IMR-90 (cell line): ENCODE data around the gene NNT. TPM values are rescaled to one million over a fixed set of nuclear protein-coding genes. Genes with fewer than 3 reads are reported as not detected.

Experiments used
- ATAC-seq: fragments of 200-7000 bp; cut with Tn5 transposase; 2 replicates; pipeline ENCODE4 v1.9.1; 2020; ENCODE audit warnings: low read depth, mild to moderate bottlenecking, moderate library complexity
- BruUV-seq: library from RNA; stranded (reverse); fragments of 400-500 nt; replicated peaks from 2 replicates; lab custom pipeline; 2021; lab: Mats Ljungman, UMichigan
- CTCF ChIA-PET: fragments of 300-600 bp; formaldehyde crosslinking; extraction: SDS; loops from one replicate; lab custom pipeline; 2021; ENCODE audit warnings: antibody characterized with exemption; lab: Yijun Ruan, JAX
- POLR2A ChIA-PET: fragments of 300-600 bp; sonication (Branson Sonifier 250); formaldehyde crosslinking; loops from one replicate; lab custom pipeline; 2022; ENCODE audit warnings: antibody characterized with exemption; ENCODE audit not compliant: unreplicated experiment; lab: Charles Lee
- DNase-seq: peaks from one replicate; pipeline ENCODE4 v3.0.0; 2013
- H2AFZ ChIP-seq: replicated peaks from 2 replicates; pipeline ENCODE3; 2013; ENCODE audit warnings: low read length, mild to moderate bottlenecking; ENCODE audit not compliant: poor library complexity
- H2AK5ac ChIP-seq: 2 replicates; pipeline ENCODE4 v1.6.1; 2013; ENCODE audit warnings: low read depth, low read length, inconsistent platforms
- H2AK9ac ChIP-seq: replicated peaks from 2 replicates; pipeline ENCODE3; 2013; ENCODE audit warnings: mild to moderate bottlenecking, low read depth, low read length, moderate library complexity; ENCODE audit not compliant: poor library complexity
- H2BK120ac ChIP-seq: 2 replicates; pipeline ENCODE4 v1.6.1; 2013; ENCODE audit warnings: low read depth, low read length, inconsistent platforms
- H2BK15ac ChIP-seq: 3 replicates; pipeline ENCODE4 v1.6.1; 2013; ENCODE audit warnings: low read depth, low read length, inconsistent platforms
- H2BK20ac ChIP-seq: 2 replicates; pipeline ENCODE4 v1.6.1; 2013; ENCODE audit warnings: low read depth, mild to moderate bottlenecking, inconsistent platforms, low read length, moderate library complexity
- H2BK5ac ChIP-seq: 2 replicates; pipeline ENCODE4 v1.6.1; 2013; ENCODE audit warnings: mild to moderate bottlenecking, low read depth, low read length, inconsistent platforms; ENCODE audit not compliant: poor library complexity, severe bottlenecking
- H3K14ac ChIP-seq: replicated peaks from 2 replicates; pipeline ENCODE4 v1.6.1; 2013; ENCODE audit warnings: low read depth, low read length, inconsistent platforms
- H3K18ac ChIP-seq: 2 replicates; pipeline ENCODE4 v1.6.1; 2013; ENCODE audit warnings: low read depth, low read length, control low read depth
- H3K23ac ChIP-seq: 2 replicates; pipeline ENCODE4 v1.6.1; 2013; ENCODE audit warnings: low read depth, low read length, inconsistent platforms
- H3K27ac ChIP-seq: 2 replicates; pipeline ENCODE4 v1.5.1; 2013; ENCODE audit warnings: mild to moderate bottlenecking, control low read depth, low read length; ENCODE audit not compliant: insufficient read depth
- H3K27me3 ChIP-seq: 2 replicates; pipeline ENCODE4 v1.6.1; 2013; ENCODE audit warnings: low read length; ENCODE audit not compliant: control insufficient read depth, insufficient read depth
- H3K36me3 ChIP-seq: 2 replicates; pipeline ENCODE4 v1.6.1; 2013; ENCODE audit warnings: low read length, mixed read lengths; ENCODE audit not compliant: control insufficient read depth, insufficient read depth
- H3K4ac ChIP-seq: 2 replicates; pipeline ENCODE4 v1.6.1; 2013; ENCODE audit warnings: low read depth, low read length, inconsistent platforms
- H3K4me1 ChIP-seq: 2 replicates; pipeline ENCODE4 v1.6.1; 2013; ENCODE audit warnings: low read length, mixed read lengths; ENCODE audit not compliant: control insufficient read depth, insufficient read depth
- H3K4me2 ChIP-seq: 2 replicates; pipeline ENCODE4 v1.6.1; 2013; ENCODE audit warnings: low read depth, mild to moderate bottlenecking, control low read depth, low read length, moderate library complexity
- H3K4me3 ChIP-seq: 2 replicates; pipeline ENCODE4 v1.5.1; 2013; ENCODE audit warnings: low read depth, mild to moderate bottlenecking, control low read depth, low read length, moderate library complexity; ENCODE audit not compliant: insufficient read depth
- H3K56ac ChIP-seq: 2 replicates; pipeline ENCODE4 v1.6.1; 2013; ENCODE audit warnings: low read length, inconsistent platforms; ENCODE audit not compliant: insufficient read depth; ENCODE audit errors: extremely low read depth
- H3K79me1 ChIP-seq, 2 experiments: 2 replicates each; pipeline ENCODE4 v1.6.1; 2013; ENCODE audit warnings: low read length in 2 of 2, inconsistent platforms in 1 of 2, low read depth in 1 of 2
- H3K9ac ChIP-seq: 2 replicates; pipeline ENCODE4 v1.6.1; 2013; ENCODE audit warnings: low read depth, low read length, control low read depth
- H3K9me1 ChIP-seq: 2 replicates; pipeline ENCODE4 v1.6.1; 2013; ENCODE audit warnings: low read length, inconsistent platforms; ENCODE audit not compliant: insufficient read depth
- H3K9me3 ChIP-seq: 2 replicates; pipeline ENCODE4 v1.6.1; 2013; ENCODE audit warnings: low read length; ENCODE audit not compliant: control insufficient read depth, insufficient read depth
- H4K20me1 ChIP-seq: 2 replicates; pipeline ENCODE4 v1.6.1; 2013; ENCODE audit warnings: low read length, inconsistent platforms; ENCODE audit not compliant: insufficient read depth
- H4K5ac ChIP-seq: 2 replicates; pipeline ENCODE4 v1.6.1; 2013; ENCODE audit warnings: mild to moderate bottlenecking, low read depth, low read length, control low read depth
- H4K8ac ChIP-seq, 2 experiments: 2 replicates each; pipeline ENCODE4 v1.6.1; 2013; ENCODE audit warnings: low read depth in 2 of 2, low read length in 2 of 2, control low read depth in 1 of 2, inconsistent platforms in 1 of 2
- H4K91ac ChIP-seq: 2 replicates; pipeline ENCODE4 v1.6.1; 2013; ENCODE audit warnings: low read depth, low read length, inconsistent platforms; ENCODE audit not compliant: insufficient read depth
- CEBPB ChIP-seq: IDR thresholded peaks from 2 replicates; pipeline ENCODE4 v1.6.1; 2012; ENCODE audit warnings: low read depth, low read length, improper control_type of control experiment
- WGBS, 2 experiments: methylation state at CpG; one replicate each; pipeline versions ENCODE4 v1.1.5 to v1.1.7; 2013; ENCODE audit warnings: missing lambda C conversion rate in 2 of 2; ENCODE audit not compliant: insufficient read length in 1 of 2; ENCODE audit errors: extremely low coverage in 2 of 2; 5-methylcytosine and 5-hydroxymethylcytosine counted together
- dilution Hi-C: fragments of 300-500 bp; cut with HindIII; formaldehyde crosslinking; loops from one replicate; pipeline ENCODE4 v1.14.3; 2018; ENCODE audit warnings: low sequenced_read_pairs; ENCODE audit not compliant: unreplicated experiment
- in situ Hi-C: fragments of 300-500 bp; cut with MboI; formaldehyde crosslinking; loops from 3 replicates; pipeline ENCODE4 v1.14.3; 2019; ENCODE audit warnings: low sequenced_read_pairs, inconsistent platforms, mixed read lengths
- intact Hi-C: fragments of 100-400 bp; cut with micrococcal nuclease; formaldehyde crosslinking; loops from 2 replicates; pipeline ENCODE4 v1.10.0; 2022
- polyA plus RNA-seq, 3 experiments: library from polyadenylated mRNA; depleted of rRNA; stranded (reverse); fragments of >200 nt; gene quantifications; 2 replicates each; pipeline ENCODE4 v1.2.3, GENCODE V29; 2012; ENCODE audit warnings: low replicate concordance in 1 of 3
- total RNA-seq: library from RNA; depleted of rRNA; stranded (reverse); fragments of >200 nt; gene quantifications from 2 replicates; pipeline ENCODE4 v1.2.3, GENCODE V29; 2012

Gene NNT
- total and polyA plus RNA-seq, 2 of the 4 experiments (the other 2 are of a cell fraction) = 23.1 to 57.2 TPM

DNA sequence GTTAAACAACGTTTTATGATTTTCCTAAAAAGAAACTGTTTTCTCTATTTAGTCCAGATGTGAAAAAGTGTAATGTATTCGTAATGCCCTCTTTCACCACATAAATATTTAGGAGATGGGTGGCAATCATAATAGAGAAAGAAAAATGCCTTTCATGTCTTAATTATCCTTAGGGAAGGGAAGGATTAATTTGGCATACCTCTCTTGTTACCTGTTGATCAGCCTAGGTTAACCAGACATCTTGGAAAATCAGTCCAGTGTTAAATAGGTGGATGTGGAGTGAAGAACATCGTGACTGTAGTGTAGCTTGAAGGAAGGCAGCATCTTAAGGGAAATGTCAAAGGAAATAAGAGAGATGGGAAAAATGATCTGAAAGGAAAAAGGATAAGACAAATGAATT is 76.2 kb downstream of the NNT start:
- Histone ChIP-seq H3K79me1 (peaks cover 0 to 9% of the 10 kb centered on the region in 2 experiments; a peak in 1 of 4 replicates), H2AFZ (no peak overlapping the region), H3K18ac (no peak overlapping the region), H2AK9ac (no peak overlapping the region), H4K20me1 (no peaks in the 10 kb centered on the region), H3K9me3 (no peaks in the 10 kb centered on the region), H3K27ac (no peak overlapping the region), H4K91ac (no peak overlapping the region), H2BK15ac (no peak overlapping the region), H3K4me1 (no peaks in the 10 kb centered on the region), H3K56ac (no peak overlapping the region), H3K23ac (no peak overlapping the region), H3K9ac (no peak overlapping the region), H3K4me2 (no peak overlapping the region), H2BK20ac (no peak overlapping the region), H4K5ac (no peak overlapping the region), H3K9me1 (peaks cover under 1% of the 10 kb centered on the region; the same call in 1 of the 2 replicates), H4K8ac (no peak overlapping the region), H3K14ac (no peak overlapping the region), H3K36me3 (peaks cover 7% of the 10 kb centered on the region; the same call in 1 of the 2 replicates), H2AK5ac (no peak overlapping the region), H2BK120ac (no peak overlapping the region), H3K27me3 (no peaks in the 10 kb centered on the region), H3K4ac (no peak overlapping the region), H2BK5ac (no peak overlapping the region), H3K4me3 (no peak overlapping the region)
- no peak for DNase-seq
- CTCF ChIA-PET = no interaction called here
- 100% methylated on average over 1 of the region's 3 CpGs; no CpG with 5 or more reads in 1 of the 2 experiments for WGBS, 2 experiments
- dilution Hi-C loops (no loop called here), in situ Hi-C loops (no loop called here), intact Hi-C loops (no loop called here)
- ATAC-seq = no peak
- BruUV-seq = no TSS peak
- POLR2A ChIA-PET = no interaction called here
- no peak for TF ChIP-seq CEBPB
